Activated naive CD4-positive, alpha-beta T cell treated with anti-CD3 and anti-CD28 coated beads, Interleukin-2, amount 10 ng/mL, durations not matched to agents 7 days and 5 days (primary cell): Measurements from ENCODE around the gene MAFB.
"Not testable (repeated sequence)": the region's sequence is repeated elsewhere in the genome, so short reads cannot be mapped to it uniquely, and the experiment has no call there.

Experiments
- CTCF ChIA-PET: fragments of 350-600 bp; sonication (Branson Sonifier 250); formaldehyde crosslinking; loops from one replicate; lab custom pipeline; 2021; ENCODE audit warnings: antibody characterized with exemption; lab: Charles Lee
- DNase-seq: peaks from one replicate; pipeline ENCODE4 v3.0.0-alpha.2; 2020
- H3K27ac Mint-ChIP-seq: one replicate; pipeline ENCODE4 v1.8.0; 2021; ENCODE audit warnings: mild to moderate bottlenecking, moderate library complexity, mixed read lengths
- H3K27me3 Mint-ChIP-seq: one replicate; pipeline ENCODE4 v1.8.0; 2021; ENCODE audit warnings: mild to moderate bottlenecking, mixed read lengths
- H3K36me3 Mint-ChIP-seq: one replicate; pipeline ENCODE4 v1.8.0; 2021; ENCODE audit warnings: mixed read lengths
- H3K4me1 Mint-ChIP-seq: one replicate; pipeline ENCODE4 v1.8.0; 2021; ENCODE audit warnings: mixed read lengths
- H3K4me3 Mint-ChIP-seq: one replicate; pipeline ENCODE4 v1.8.0; 2021; ENCODE audit warnings: mild to moderate bottlenecking, moderate library complexity, mixed read lengths
- H3K9me3 Mint-ChIP-seq: one replicate; pipeline ENCODE4 v1.8.0; 2021; ENCODE audit warnings: mixed read lengths

MAFB gene

GRCh38 chr20:40689100-40689942 is at the start of gene MAFB:
Gene MAFB (minus strand): TSS chr20:40689236. CDS start chr20:40688850, 386 bp downstream.
- CTCF ChIA-PET = interaction anchor here (1.0 to 1.3 kb wide), 3 partner anchors 273 to 1640 kb away, joined by 3 to 4 read pairs (median 3); no protein-coding TSS in a partner anchor
- H3K27me3 Mint-ChIP-seq = peaks cover 97% of the 10 kb centered on the region
- no peaks in the 10 kb centered on the region for H3K9me3 Mint-ChIP-seq
- peak within 1 kb of the TSS; percentile 67 for H3K27ac Mint-ChIP-seq
- H3K36me3 Mint-ChIP-seq = no peaks in the 10 kb centered on the region
- H3K4me3 Mint-ChIP-seq = peak within 1 kb of the TSS; percentile 61
- peaks cover 17% of the 10 kb centered on the region for H3K4me1 Mint-ChIP-seq
- peak; percentile 60 for DNase-seq

GRCh38 chr20:40736468-40736867 is 47.4 kb upstream of the MAFB start:
- H3K4me3 Mint-ChIP-seq, H3K27ac Mint-ChIP-seq, H3K4me1 Mint-ChIP-seq, H3K36me3 Mint-ChIP-seq, DNase-seq, CTCF ChIA-PET, H3K9me3 Mint-ChIP-seq: not testable (repeated sequence)
- peaks cover 20% of the 10 kb centered on the region for H3K27me3 Mint-ChIP-seq

GRCh38 chr20:40728996-40729395 is 40.0 kb upstream of the MAFB start:
- Mint-ChIP-seq H3K9me3 (no peaks in the 10 kb centered on the region), H3K27ac (no peak overlapping the region), H3K36me3 (no peaks in the 10 kb centered on the region), H3K27me3 (peaks cover 14% of the 10 kb centered on the region), H3K4me3 (no peak overlapping the region), H3K4me1 (no peaks in the 10 kb centered on the region)
- CTCF ChIA-PET = no interaction called here
- DNase-seq = no peak

- Mint-ChIP-seq H3K9me3 (no peaks in the 10 kb centered on the region), H3K27me3 (peaks cover 11% of the 10 kb centered on the region), H3K4me1 (no peaks in the 10 kb centered on the region), H3K36me3 (no peaks in the 10 kb centered on the region), H3K27ac (no peak overlapping the region), H3K4me3 (no peak overlapping the region)
- CTCF ChIA-PET = no interaction called here
- no peak for DNase-seq
Observed at GRCh38 chr20:40728470-40728869, 39.4 kb upstream of the MAFB start.

- no peaks in the 10 kb centered on the region for H3K36me3 Mint-ChIP-seq
- DNase-seq = no peak
- CTCF ChIA-PET = interaction anchor here (1.3 kb wide), 1 partner anchor 20 kb away, joined by 3 read pairs; no protein-coding TSS in a partner anchor
- H3K27me3 Mint-ChIP-seq = peaks cover 11% of the 10 kb centered on the region
- no peaks in the 10 kb centered on the region for H3K9me3 Mint-ChIP-seq
- H3K4me3 Mint-ChIP-seq = no peak overlapping the region
- H3K27ac Mint-ChIP-seq = no peak overlapping the region
- no peaks in the 10 kb centered on the region for H3K4me1 Mint-ChIP-seq
Observed at GRCh38 chr20:40727960-40728359, 38.9 kb upstream of the MAFB start.

GRCh38 chr20:40726776-40727175 is 37.7 kb upstream of the MAFB start:
- H3K4me1 Mint-ChIP-seq = no peaks in the 10 kb centered on the region
- no peak overlapping the region for H3K27ac Mint-ChIP-seq
- CTCF ChIA-PET = interaction anchor here (1.3 kb wide), 1 partner anchor 19 kb away, joined by 3 read pairs; no protein-coding TSS in a partner anchor
- DNase-seq = no peak
- H3K4me3 Mint-ChIP-seq = no peak overlapping the region
- H3K27me3 Mint-ChIP-seq = peaks cover 11% of the 10 kb centered on the region
- no peaks in the 10 kb centered on the region for H3K36me3 Mint-ChIP-seq
- H3K9me3 Mint-ChIP-seq = no peaks in the 10 kb centered on the region

GRCh38 chr20:40724566-40724965 is 35.5 kb upstream of the MAFB start:
- Mint-ChIP-seq H3K27me3 (peaks cover 15% of the 10 kb centered on the region), H3K27ac (no peak overlapping the region), H3K36me3 (no peaks in the 10 kb centered on the region), H3K9me3 (no peaks in the 10 kb centered on the region), H3K4me3 (no peak overlapping the region), H3K4me1 (no peaks in the 10 kb centered on the region)
- CTCF ChIA-PET = no interaction called here
- DNase-seq = no peak

- peaks cover 6% of the 10 kb centered on the region for H3K27me3 Mint-ChIP-seq
- DNase-seq = no peak
- no peaks in the 10 kb centered on the region for H3K9me3 Mint-ChIP-seq
- CTCF ChIA-PET = no interaction called here
- H3K4me3 Mint-ChIP-seq = no peak overlapping the region
- no peaks in the 10 kb centered on the region for H3K36me3 Mint-ChIP-seq
- H3K4me1 Mint-ChIP-seq = no peaks in the 10 kb centered on the region
- H3K27ac Mint-ChIP-seq = no peak overlapping the region
Observed at GRCh38 chr20:40720826-40721225, 31.8 kb upstream of the MAFB start.

GRCh38 chr20:40720099-40720498 is 31.1 kb upstream of the MAFB start:
- Mint-ChIP-seq H3K4me3 (no peak overlapping the region), H3K9me3 (no peaks in the 10 kb centered on the region), H3K27me3 (peaks cover 9% of the 10 kb centered on the region), H3K27ac (no peak overlapping the region), H3K4me1 (no peaks in the 10 kb centered on the region), H3K36me3 (no peaks in the 10 kb centered on the region)
- DNase-seq = no peak
- CTCF ChIA-PET = no interaction called here

- Mint-ChIP-seq H3K27me3 (peaks cover 9% of the 10 kb centered on the region), H3K36me3 (no peaks in the 10 kb centered on the region), H3K4me3 (no peak overlapping the region), H3K4me1 (no peaks in the 10 kb centered on the region), H3K9me3 (no peaks in the 10 kb centered on the region), H3K27ac (no peak overlapping the region)
- no peak for DNase-seq
- CTCF ChIA-PET = no interaction called here
Observed at GRCh38 chr20:40718982-40719729, 30.1 kb upstream of the MAFB start.

- H3K4me1 Mint-ChIP-seq = no peaks in the 10 kb centered on the region
- no peaks in the 10 kb centered on the region for H3K9me3 Mint-ChIP-seq
- H3K4me3 Mint-ChIP-seq = no peak overlapping the region
- no peak for DNase-seq
- no peaks in the 10 kb centered on the region for H3K36me3 Mint-ChIP-seq
- CTCF ChIA-PET = no interaction called here
- no peak overlapping the region for H3K27ac Mint-ChIP-seq
- H3K27me3 Mint-ChIP-seq = peaks cover 13% of the 10 kb centered on the region
Observed at GRCh38 chr20:40718214-40718977, 29.4 kb upstream of the MAFB start.

GRCh38 chr20:40717343-40717865 is 28.4 kb upstream of the MAFB start:
- Mint-ChIP-seq H3K36me3 (no peaks in the 10 kb centered on the region), H3K4me1 (no peaks in the 10 kb centered on the region), H3K9me3 (no peaks in the 10 kb centered on the region), H3K4me3 (no peak overlapping the region), H3K27ac (no peak overlapping the region), H3K27me3 (peaks cover 16% of the 10 kb centered on the region)
- no peak for DNase-seq
- CTCF ChIA-PET = no interaction called here

GRCh38 chr20:40715491-40715890 is 26.5 kb upstream of the MAFB start:
- no peaks in the 10 kb centered on the region for H3K9me3 Mint-ChIP-seq
- no peak overlapping the region for H3K4me3 Mint-ChIP-seq
- DNase-seq = no peak
- no peaks in the 10 kb centered on the region for H3K4me1 Mint-ChIP-seq
- H3K36me3 Mint-ChIP-seq = no peaks in the 10 kb centered on the region
- no peak overlapping the region for H3K27ac Mint-ChIP-seq
- CTCF ChIA-PET = no interaction called here
- H3K27me3 Mint-ChIP-seq = peaks cover 19% of the 10 kb centered on the region

GRCh38 chr20:40714916-40715315 is 25.9 kb upstream of the MAFB start:
- no peaks in the 10 kb centered on the region for H3K4me1 Mint-ChIP-seq
- H3K36me3 Mint-ChIP-seq = no peaks in the 10 kb centered on the region
- no peak overlapping the region for H3K27ac Mint-ChIP-seq
- H3K9me3 Mint-ChIP-seq = no peaks in the 10 kb centered on the region
- no peak overlapping the region for H3K4me3 Mint-ChIP-seq
- no peak for DNase-seq
- peaks cover 19% of the 10 kb centered on the region for H3K27me3 Mint-ChIP-seq
- CTCF ChIA-PET = interaction anchor here (0.7 to 1.0 kb wide), 3 partner anchors 25 to 248 kb away, joined by 3 to 6 read pairs (median 3); no protein-coding TSS in a partner anchor
